Measurements from ENCODE around the gene SVIP.
A peak's percentile ranks its signal among the peaks of the same experiment; 100 is the strongest.

Gene SVIP, protein sequence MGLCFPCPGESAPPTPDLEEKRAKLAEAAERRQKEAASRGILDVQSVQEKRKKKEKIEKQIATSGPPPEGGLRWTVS

GRCh38 chr11:22829231-22830081 is at the start of gene SVIP:
Gene SVIP (minus strand): TSS chr11:22829801. CDS start chr11:22829748, 53 bp downstream.
- peak; percentile 96 for DNase-seq

DNA sequence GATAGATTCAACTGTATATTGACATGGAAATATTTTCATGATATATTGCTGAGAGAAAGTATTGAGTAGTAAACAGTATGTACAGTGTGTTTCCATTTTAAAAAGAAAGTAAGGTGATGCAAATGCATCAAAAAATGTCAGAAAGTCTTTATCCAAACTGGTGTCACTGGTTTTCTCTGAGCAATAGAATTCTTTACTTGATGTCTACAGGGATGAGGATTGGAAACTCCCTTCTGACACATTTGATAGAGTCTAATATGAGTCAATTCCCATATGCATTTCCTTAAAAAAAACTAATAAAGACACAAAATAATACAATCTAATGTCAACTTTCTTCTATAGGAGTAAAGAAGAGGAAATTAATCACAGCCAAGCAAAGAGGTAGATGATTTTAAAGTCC is 49.0 kb upstream of the SVIP start:
- DNase-seq = no peak

GRCh38 chr11:22878039-22878438 is 48.4 kb upstream of the SVIP start:
- no peak for DNase-seq

- DNase-seq = peak; percentile 95
Measured at GRCh38 chr11:22875869-22876473, 46.4 kb upstream of the SVIP start.

DNA sequence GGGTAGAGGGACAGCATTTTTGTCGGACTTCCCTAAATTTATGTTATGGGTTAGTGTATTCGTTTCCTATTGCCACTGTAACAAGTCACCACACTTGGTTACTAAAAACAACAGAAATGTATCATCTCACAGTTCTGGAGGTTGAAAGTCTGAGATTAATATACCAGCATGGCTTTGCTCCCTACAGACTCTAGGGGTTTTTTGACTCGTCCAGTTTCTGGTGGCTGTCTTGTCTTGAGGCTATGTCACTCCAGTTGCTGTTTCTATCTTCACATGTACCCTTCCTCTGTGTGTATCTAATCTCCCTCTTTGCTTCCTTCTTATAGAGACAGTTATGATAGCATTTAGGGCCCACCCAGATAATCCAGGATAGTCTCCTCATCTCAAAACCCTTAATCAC is 39.7 kb upstream of the SVIP start:
- DNase-seq = no peak

GRCh38 chr11:22860241-22860640 is 30.6 kb upstream of the SVIP start, which contains the start of gene CCDC179:
Gene CCDC179 (minus strand): TSS chr11:22860474. CDS start chr11:22860421, 53 bp downstream.
- no peak for DNase-seq

DNA sequence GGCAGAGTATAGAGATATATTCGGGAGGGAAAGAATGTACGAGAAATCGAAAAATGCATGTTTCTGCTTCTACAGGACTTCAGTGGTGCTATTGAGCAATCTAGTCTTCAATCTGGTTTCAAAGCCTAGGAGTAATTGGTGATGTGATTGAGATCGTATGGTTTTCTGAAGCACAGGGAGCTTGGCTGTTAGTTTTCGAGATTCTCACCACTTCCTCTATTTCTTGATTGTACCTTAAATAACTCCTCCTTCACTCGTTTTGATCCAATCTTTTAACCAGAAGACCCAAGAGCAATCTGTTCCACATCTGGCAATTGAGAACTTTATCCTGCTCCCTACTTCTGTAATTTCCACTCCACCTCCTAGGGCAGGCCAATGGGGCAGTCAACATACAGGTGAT is 30.2 kb upstream of the SVIP start:
- no peak for DNase-seq

DNA sequence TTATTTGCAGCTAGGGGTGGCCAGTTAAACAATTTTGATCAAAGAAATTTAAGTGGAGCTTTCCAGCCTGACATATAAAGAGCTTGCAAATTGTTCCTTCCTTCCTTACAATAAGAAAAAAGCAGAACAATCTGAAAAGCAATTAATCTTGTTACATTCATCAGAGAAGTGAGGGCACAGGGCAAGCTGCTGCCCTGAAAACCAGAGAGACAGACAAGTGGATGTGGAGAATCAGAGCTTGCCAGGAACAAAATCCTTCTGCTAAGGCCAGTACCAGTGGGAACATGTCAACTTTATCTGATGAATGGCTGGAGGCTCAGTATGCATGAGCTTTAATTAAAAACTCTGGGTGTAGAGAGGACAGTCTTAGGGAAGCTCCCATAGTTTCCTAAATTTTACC is 21.9 kb upstream of the SVIP start:
- DNase-seq = no peak

GRCh38 chr11:22846726-22847125 is 17.1 kb upstream of the SVIP start:
- DNase-seq = no peak

GRCh38 chr11:22832315-22833015 is 2.9 kb upstream of the SVIP start:
- no peak for DNase-seq

GRCh38 chr11:22830082-22830414 is 447 bp upstream of the SVIP start:
- DNase-seq = no peak

- DNase-seq = no peak
Measured at GRCh38 chr11:22828373-22828772, 1.2 kb downstream of the SVIP start.

DNA sequence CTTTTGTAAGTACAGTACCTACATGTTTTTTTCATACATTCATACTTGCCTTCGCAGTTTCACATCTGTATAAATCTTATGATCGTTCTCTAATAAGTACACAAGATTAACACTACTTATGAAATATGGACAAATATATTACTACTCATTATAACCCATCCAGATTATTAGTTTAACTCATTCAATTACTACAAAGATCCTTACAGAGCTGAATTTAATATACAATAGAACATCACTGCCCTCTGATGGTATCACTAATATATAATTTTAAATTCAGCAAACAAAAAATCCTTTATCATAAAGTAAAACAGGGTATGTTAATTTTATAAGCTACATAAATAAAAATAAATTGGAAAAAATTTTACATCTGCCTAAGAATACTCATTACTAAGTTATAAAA is 7.4 kb downstream of the SVIP start:
- DNase-seq = no peak

GRCh38 chr11:22809893-22810292 is 19.7 kb downstream of the SVIP start:
- DNase-seq = no peak

DNA sequence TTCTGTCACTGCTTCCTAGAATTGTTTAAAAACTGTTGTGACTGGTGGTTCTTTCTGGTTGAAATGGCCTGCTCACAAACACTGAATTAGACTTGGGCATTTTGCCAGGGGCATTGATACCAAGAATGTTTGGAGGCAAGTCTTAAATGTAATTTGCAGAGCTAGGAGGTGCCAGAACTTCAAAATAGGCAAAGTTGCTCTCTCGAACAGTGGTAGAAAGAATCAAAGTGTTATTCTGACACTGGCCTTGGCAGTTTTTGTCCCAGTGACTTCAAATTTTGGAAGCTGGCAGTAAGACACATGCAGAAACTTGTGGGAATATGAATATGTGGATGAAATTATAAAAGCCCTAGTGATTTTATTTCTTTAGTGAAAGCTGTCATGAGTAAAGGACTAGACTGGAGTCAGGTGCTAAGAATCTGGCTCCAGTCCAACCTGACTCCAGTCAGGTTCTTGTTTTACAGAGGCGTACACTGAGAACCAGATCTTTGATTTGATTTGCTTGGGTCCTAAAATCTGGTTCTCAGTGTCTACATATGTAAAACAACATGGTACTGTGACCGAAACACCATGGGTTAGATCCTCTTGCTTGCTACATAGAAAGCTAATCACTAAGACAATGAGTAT is 20.9 kb downstream of the SVIP start:
- no peak for DNase-seq

DNA sequence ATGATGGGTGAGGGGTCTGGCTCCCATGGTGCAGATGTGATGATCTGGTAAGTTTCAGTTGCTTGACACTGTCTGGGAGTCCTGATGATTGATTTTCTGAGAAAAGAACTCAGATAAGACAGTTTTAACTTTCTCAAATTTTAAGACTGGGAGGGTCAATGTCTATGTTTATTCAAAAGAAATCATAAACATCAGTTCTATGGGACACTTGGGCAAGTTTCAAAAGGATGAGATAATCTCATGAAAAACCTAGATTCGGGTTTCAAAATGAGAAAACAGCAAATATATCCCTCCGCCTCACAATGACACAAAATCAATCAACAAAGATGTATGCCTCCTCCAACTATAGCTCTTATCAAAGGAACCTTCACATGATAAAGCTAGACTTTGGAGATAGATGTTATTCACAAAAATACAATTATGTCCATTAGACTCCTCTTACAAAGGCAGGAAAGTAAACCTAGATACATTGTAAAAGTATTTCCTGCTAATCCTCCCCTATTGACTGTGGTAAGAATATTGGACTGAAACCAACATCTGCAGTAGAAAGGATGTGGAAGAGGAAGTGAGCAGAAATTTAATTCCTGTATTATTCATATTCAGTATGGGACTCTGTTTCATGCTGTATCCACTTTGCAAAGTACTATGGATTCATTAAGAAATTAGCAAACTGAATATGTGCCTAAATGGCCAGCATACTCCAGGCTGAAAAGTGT is 21.6 kb downstream of the SVIP start:
- DNase-seq = no peak

- DNase-seq = no peak
Measured at GRCh38 chr11:22807391-22807790, 22.2 kb downstream of the SVIP start.

- no peak for DNase-seq
Measured at GRCh38 chr11:22802861-22803260, 26.7 kb downstream of the SVIP start.

DNA sequence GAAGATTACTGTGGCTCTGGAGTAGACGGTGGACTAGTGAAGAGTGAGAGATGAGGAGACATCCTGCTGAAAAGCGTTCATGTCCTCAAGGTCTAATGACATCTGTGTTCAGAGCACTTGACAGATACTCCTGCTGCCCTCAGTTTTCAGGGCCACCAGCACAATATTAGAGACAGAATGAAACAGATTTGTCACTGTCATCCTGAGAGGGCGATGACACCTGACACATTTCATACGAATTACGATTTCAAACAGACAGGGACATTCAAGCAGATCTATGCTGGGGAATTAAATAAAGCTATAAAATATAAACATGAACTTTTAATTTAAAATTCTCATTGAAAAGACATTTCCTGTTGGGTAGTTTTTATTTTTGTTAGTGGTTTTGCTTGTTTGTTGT is 29.1 kb downstream of the SVIP start:
- no peak for DNase-seq

DNA sequence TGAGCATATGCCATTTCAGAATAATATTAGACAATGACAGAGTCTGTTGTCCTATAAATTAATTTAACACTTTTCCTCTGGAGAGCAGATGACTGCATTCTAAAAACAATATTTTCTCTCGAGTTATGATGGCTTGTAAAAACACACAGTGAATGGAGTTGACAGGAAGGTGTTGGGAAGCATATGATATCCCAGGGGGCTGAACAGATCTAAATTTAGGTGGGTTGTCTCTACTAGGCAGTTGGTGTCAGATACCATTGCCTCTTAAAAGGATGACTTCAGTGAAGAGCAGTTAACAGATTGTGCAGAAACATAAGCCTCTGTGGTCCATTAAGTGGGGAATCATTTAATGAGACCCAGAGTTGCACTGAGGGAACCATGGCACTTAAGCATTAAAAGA is 30.7 kb downstream of the SVIP start:
- no peak for DNase-seq

GRCh38 chr11:22797047-22797446 is 32.6 kb downstream of the SVIP start:
- DNase-seq = no peak

DNA sequence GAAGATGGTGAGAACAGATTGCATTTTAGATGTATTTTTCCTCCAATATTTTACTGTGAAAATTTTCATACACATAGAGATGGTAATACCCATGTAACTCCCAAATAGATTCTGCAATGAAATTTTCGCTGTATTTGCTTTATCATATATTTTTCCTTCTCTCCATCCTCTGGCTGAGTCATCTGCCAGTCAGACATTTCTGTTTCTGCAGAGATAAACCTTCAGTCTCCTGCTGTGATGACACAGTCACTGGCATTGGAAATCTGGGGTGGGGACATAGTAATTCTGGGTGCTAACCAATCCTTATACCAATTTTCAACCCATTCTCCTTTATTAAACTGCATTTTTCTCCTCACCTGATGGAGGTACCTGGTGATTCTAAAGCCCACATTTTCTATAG is 33.7 kb downstream of the SVIP start:
- DNase-seq = no peak

DNA sequence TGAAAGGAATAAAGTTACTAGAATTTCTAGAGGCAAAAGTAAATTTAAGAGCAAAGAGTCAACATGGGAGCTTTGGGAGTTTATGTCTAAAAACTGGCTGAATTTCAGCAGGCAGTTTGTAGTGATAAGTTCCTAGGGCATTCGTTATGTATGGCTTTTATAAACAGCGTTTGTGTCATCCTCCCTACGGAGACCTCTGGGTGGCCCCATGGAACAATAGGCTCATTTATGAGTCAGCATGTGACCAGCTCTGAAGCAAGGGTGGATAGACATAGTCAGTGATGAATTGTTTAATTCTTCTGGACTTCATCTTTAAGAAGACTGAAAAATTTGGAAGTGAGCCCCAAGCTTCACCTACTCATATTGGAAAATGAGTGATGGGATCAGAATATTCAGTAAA is 37.1 kb downstream of the SVIP start:
- no peak for DNase-seq

All from NCI-H2227 treated with DMSO at 0.1 percent for 48 hours (cell line).